AML-193 (cell line): Measurements from ENCODE around the gene LYSMD2.

Experiments used
- DNase-seq, 2 experiments: peaks; one replicate each; lab custom pipeline; 2025; lab: John Stamatoyannopoulos, UW

Gene LYSMD2

GRCh38 chr15:51718746-51719145 is 18.7 kb downstream of the LYSMD2 start:
- no peak for DNase-seq

GRCh38 chr15:51718219-51718618 is 19.2 kb downstream of the LYSMD2 start:
- no peak for DNase-seq

- no peak for DNase-seq
Observed at GRCh38 chr15:51714911-51715310, 22.5 kb downstream of the LYSMD2 start.

DNA sequence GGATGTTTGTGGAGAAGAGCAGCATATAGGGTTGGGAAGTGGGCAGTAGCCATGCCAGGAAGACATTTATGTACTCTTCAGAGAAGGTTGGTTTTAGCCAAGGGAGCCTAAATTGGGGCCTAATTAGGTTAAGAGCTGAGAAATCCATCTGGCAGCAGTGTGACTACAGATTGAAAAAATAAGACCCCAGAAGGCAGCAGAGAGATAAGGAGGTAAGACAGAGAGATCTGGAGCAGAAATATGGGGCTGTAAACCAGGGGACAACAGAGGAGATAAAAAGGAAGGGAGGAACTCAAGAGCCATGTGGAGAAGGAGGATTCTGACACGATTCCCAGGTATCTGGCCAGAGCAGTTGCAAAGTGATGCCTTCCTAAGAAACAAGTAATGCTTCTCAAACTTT is 23.3 kb downstream of the LYSMD2 start:
- no peak for DNase-seq

DNA sequence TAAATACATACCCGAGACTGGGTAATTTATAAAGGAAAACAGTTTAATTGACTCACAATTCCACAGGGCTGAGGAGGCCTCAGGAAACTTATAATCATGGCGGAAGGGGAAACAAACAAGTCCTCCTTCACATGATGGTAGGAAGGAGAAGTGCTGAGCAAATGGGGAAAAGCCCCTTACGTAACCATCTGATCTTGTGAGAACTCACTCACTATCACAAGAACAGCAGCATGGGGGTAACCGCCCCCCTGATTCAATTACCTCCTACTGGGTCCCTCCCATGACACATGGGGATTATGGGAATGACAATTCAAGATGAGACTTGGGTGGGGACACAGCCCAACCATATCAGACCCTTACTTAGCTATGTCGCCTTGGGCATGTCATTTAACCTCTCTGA is 28.4 kb downstream of the LYSMD2 start:
- DNase-seq, result no peak

DNA sequence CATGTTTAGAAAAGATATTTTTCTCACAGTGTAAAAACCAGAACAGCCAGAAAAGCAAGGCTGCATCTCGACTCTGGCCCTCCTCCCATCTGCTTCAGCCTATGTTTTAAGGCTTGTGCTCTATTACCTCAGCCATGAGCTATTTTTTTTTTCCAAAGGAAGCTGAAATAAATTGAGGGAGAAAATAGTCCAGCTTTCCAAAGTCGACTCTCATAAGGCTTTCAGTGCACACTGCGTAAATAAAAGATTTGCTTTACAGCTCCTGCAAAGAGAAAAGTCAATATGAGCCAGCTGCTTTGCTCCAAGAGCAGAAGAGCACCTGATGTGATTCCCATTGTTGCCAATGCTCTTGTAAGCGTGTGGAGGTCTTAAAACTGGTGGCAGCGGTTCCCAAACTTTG is 29.4 kb downstream of the LYSMD2 start:
- DNase-seq, result no peak

GRCh38 chr15:51706926-51707608 is 30.4 kb downstream of the LYSMD2 start:
- no peak for DNase-seq

GRCh38 chr15:51706291-51706690 is 31.2 kb downstream of the LYSMD2 start:
- DNase-seq, result no peak

DNA sequence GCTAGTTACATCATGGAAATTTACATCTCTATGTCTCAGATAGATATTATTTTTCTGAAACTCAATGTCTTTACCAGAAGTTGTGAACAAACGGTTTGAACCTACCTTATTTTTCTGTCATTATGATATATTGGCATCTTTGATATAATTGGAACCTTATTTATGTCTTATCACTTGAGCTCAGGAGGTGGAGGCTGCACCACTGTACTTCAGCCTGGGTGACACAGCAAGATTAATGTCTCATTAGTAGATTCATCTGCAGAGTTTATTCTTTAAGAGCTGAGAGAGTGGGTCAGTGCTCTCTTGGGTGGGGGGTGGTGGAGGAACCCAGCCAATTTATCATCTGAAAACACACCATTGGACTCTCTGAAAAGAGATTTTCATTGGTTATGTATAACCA is 34.7 kb downstream of the LYSMD2 start:
- DNase-seq, result no peak

GRCh38 chr15:51699373-51699772 is 38.1 kb downstream of the LYSMD2 start:
- DNase-seq, result no peak

DNA sequence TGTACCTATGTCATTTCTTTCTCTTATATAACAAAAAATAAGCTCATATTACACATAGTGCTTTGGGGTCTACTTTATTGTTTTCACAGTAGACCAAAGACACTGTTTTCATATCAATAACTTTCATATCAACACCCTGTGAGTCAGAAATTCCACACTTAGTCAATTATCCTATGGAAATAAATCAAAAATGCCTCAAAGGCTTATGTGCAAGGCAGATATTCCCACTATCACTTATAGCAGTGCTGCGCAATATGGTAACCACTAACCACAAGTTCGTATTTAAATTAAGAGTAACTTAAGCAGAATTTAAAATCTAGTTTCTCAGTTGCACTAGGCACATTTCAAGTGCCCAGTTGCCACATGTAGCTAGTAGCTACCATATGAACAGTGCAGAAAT is 40.3 kb downstream of the LYSMD2 start:
- DNase-seq, result no peak

GRCh38 chr15:51696566-51696965 is 40.9 kb downstream of the LYSMD2 start:
- DNase-seq, result no peak

DNA sequence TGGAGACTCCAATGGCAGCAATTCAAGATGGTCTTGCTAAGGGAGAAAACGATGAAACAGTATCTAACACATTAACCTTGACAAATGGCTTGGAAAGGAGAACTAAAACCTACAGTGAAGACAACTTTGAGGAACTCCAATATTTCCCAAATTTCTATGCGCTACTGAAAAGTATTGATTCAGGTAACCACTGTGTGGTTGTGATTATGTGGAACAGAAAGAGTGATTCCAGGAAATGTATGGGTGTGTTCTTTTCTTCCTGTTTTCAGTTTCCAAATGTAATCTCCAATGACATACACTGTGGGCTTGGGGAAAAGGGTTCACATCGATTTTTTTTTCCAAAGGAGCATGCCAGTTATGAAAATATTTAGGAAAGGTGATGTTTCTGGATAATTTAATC is 45.3 kb downstream of the LYSMD2 start:
- no peak for DNase-seq

DNA sequence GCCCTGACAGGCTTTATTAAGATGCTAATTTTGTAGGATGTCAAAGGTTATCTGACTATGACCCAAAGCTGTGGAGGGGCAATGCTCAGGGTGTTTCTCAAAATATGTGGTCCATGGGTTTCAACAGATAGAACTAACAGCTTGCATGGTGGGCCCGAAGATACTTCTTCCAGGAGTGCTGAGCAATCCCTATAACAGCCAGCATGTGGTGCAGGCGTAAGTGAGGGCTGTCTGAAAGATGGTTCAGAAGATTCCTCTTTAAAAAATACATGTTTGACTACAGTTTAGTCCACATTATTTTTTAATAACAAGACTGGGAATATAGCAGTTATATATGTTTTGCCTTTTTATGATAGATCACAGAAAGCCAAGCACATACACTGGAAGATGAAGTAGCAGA is 48.6 kb downstream of the LYSMD2 start:
- no peak for DNase-seq

GRCh38 chr15:51687565-51687964 is 49.9 kb downstream of the LYSMD2 start:
- no peak for DNase-seq

DNA sequence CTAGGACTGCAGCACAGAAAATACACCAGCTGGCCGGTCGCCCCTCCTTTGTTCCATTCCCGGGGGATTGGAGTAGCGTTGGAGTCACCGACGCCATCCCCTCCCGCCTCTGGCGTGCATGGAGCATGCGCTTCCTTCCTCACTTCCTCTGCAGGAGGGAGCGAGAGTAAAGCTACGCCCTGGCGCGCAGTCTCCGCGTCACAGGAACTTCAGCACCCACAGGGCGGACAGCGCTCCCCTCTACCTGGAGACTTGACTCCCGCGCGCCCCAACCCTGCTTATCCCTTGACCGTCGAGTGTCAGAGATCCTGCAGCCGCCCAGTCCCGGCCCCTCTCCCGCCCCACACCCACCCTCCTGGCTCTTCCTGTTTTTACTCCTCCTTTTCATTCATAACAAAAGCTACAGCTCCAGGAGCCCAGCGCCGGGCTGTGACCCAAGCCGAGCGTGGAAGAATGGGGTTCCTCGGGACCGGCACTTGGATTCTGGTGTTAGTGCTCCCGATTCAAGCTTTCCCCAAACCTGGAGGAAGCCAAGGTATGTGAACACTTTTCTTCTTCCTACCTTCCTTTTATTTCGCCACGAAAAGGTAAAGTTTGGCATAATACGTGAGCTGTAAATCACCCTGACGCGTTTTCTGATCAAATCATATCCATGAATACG is 56.0 kb downstream of the LYSMD2 start, which contains the start of gene SCG3:
Gene SCG3 (plus strand): TSS at position 201 of the 661 bp plus-strand sequence. CDS start 253 bp downstream, at position 454.
- no peak for DNase-seq

DNA sequence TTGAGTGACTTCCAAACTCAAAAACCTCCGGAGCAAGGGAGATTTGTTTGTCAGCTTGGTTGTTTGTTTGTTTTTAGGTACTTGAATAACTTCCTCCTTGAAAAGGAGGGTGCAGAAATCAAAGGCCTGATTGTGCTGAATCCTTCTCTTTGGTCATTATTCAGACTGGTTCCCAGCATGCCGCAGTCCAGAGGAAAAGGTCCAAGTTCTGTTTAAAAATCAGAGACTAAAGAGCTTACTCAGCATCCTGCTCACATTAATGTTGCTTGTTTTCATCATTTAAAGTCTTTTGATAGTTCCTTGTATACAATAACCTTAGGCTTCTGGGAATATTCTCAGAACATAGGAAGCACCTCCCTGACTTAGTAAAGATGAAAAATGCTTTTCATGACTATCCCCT is 57.1 kb downstream of the LYSMD2 start:
- no peak for DNase-seq

- peak; percentile 33 to 50 for DNase-seq
Observed at GRCh38 chr15:51678096-51678495, 59.4 kb downstream of the LYSMD2 start.

DNA sequence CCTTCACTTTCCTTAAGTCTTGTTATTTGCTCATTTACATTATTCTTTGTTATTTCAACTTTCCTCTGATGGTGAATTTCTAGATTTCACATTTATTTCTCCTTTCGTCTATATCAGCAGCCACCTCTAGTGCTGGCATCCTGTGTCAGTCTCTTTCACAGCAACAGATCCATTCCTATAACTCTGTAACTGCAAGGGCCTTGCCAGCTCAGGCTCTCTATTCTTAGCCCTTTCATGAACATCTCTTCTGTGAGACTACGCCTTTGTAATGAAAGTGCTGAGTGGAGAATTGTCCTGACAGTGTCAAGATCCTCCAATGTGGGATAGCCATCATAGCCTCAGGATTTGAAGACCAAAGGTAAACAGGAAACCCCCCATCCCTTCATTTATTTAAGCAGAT is 60.0 kb downstream of the LYSMD2 start:
- DNase-seq, result no peak

DNA sequence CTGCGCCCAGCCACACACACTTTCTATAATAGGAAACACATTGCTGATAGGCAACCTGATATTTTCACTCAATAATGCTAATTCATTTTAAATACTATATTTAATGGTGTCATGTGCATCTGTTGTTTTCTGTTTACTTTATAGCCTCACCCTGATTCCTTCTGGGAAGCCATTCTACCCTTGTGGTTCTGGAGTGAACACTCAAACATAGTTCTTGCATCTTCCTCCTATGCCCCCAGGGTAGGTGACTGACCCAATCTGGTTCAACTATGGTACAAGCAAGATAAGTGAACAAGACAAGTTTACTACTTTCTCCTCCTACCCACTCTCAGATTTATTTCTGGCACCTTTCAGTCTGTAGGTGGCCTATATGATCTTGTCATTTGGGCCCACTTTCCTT is 60.4 kb downstream of the LYSMD2 start:
- DNase-seq, result no peak

DNA sequence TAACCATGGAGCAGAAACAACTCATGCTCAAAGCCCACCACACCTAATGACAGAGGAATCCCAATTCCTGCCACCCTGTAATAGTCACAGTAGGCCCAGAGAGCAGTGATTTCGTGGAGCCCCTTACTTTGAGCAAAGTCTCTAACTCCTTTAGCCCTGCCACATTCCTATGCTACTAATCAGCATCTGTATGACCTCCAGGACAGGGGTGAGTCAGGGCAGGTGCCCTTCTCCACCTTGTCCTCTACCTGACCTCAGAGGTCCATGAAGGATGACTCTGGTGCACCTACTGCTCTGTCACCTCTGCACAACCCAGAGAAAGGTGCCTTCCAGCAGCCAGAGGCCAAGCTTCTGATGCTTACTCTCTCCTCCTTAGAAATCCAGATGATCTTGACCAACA is 62.2 kb downstream of the LYSMD2 start:
- DNase-seq, result no peak
